ENCODE results near the gene SLC22A17. TPM values are rescaled to one million over a fixed set of nuclear protein-coding genes. Genes with fewer than 3 reads are reported as not detected.
A peak's percentile ranks its signal among the peaks of the same experiment; 100 is the strongest.

Gene SLC22A17
- total RNA-seq, 1 experiment from 2014 or later: not detected

DNA sequence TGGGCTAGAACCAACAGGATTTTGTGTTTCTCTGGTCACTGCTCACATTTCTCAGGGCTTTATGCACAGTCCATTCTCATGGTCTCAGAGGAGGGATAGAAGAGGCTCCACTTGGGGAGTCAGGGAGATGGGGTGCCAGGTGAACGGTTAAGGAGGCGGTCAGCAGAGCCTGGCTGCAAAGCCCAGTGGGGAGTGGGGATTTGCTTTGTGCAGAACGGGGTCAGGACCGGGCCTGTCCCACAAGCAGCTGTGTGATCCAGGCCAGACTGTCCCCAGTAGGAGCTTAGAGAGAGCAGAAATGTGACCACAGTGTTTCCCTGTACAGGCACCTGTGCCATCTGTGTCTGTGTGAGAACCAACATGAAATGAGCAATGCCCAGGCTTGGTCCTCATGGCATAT lies 28.3 kb upstream of the SLC22A17 start:
- Histone ChIP-seq H3K79me2 (ENCODE audit: low read depth) (no peaks in the 10 kb centered on the region), H3K4me2 (no peak overlapping the region), H3F3A (ENCODE audit: insufficient read depth, low read depth) (no peaks in the 10 kb centered on the region), H3K27me3 (ENCODE audit: insufficient read depth, low read depth) (peaks cover 78% of the 10 kb centered on the region), H2AFZ (no peak overlapping the region), H3K9me3 (ENCODE audit: insufficient read depth, low read depth) (no peaks in the 10 kb centered on the region), H3K9me2 (ENCODE audit: insufficient read depth) (no peaks in the 10 kb centered on the region), H3K4me1 (replicated peaks; ENCODE audit: insufficient read depth) (no peaks in the 10 kb centered on the region), H4K20me1 (ENCODE audit: insufficient read depth) (no peaks in the 10 kb centered on the region), H3K36me3 (ENCODE audit: low read depth) (no peaks in the 10 kb centered on the region), H3K4me3 (no peak overlapping the region), H3K27ac (no peak overlapping the region)
- DNase-seq: no peak
- ChIA-PET POLR2A (ENCODE audit: unreplicated experiment) (no interaction called here), CTCF (interaction anchor here (0.5 kb wide), 1 partner anchor 60 kb away, joined by 6 read pairs; the partner anchor contains the start of gene PABPN1)
- BruUV-seq (replicated peaks): no TSS peak
- no peak for TF ChIP-seq EZH2 (IDR thresholded peaks at IDR 0.05; ENCODE audit: low read depth)
- TF ChIP-seq, protein P1, sequence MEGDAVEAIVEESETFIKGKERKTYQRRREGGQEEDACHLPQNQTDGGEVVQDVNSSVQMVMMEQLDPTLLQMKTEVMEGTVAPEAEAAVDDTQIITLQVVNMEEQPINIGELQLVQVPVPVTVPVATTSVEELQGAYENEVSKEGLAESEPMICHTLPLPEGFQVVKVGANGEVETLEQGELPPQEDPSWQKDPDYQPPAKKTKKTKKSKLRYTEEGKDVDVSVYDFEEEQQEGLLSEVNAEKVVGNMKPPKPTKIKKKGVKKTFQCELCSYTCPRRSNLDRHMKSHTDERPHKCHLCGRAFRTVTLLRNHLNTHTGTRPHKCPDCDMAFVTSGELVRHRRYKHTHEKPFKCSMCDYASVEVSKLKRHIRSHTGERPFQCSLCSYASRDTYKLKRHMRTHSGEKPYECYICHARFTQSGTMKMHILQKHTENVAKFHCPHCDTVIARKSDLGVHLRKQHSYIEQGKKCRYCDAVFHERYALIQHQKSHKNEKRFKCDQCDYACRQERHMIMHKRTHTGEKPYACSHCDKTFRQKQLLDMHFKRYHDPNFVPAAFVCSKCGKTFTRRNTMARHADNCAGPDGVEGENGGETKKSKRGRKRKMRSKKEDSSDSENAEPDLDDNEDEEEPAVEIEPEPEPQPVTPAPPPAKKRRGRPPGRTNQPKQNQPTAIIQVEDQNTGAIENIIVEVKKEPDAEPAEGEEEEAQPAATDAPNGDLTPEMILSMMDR (conservative IDR thresholded peaks at IDR 0.05): no peak
- intact Hi-C loops (cut with micrococcal nuclease; ENCODE audit: unreplicated experiment): loop anchor here (1.0 to 2.0 kb wide), 3 partner anchors 53 to 260 kb away; no protein-coding TSS in a partner anchor

DNA sequence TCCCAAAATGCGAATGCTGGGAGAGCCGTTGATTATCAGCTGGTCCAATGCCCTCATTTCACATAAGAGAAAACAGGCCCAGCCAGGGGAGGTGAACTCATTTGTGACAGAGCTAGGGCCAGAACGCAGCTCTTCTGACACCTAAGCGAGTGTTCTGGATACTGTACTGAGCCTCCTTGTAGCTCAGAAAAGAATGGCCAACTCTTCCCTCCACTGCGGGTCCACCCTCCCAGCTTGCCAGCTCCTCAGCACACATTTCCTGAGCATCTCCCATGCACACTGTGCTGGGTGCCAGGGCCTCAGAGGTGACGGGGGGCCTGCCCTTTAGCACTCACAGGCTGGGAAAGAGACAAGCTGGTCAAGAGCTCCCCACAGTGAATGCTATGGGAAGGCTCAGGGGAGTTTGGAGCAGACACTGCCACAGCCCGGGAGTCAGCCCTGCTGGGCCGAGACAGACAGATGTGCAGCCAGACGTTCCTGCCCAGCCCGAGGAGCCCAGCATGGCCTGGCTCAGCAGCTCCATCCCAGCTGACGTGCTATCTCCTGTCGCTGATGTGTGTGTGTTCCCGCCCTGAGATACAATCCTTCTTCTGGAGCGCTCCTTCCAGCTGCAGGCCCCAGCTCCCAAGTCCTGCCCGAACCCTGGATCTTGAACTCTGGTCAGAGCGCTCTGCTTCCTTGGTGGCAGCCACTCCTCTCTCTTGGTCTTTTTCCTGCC lies 27.7 kb upstream of the SLC22A17 start:
- BruUV-seq (replicated peaks): no TSS peak

DNA sequence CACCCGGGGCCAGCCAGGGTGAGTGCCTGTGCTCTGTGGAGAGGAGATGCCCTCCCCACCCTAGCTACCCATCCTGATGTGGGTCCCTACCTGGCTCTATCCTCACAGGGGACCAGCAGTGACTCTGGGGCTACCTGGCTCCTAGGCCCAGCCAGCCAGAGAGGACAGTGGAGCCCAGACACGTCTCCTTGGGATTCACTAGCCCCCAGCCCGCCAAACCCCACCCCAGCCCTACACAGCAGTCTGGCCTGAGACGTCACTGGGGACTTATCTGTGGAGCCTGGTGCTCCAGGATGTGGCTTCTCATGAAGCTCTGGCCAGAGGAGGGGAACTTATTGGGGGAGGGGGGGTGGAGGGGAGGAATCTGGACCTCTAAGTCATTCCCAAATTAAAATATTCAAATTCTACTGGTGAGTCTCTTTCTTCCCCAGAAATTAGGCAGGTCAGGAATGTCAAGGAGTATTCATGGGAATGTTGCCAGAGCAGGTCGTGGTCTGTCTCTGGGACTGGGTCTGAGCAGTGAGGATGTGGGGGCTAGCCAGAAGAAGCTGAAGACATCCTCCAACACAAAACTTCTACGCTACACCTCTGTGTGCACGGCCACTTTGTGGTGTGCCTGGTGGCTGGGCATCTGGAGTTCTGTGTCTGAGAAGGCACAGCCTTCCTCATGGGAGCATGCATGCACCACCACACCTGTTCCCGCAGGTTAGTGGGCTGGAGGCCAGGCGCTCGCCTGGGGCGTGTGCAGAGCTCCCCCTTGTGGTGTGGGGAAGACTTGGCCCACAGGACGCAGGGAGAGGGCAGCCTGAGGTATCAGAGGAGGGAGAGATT lies 26.9 kb upstream of the SLC22A17 start:
- no TSS peak for BruUV-seq (replicated peaks)
- POLR2A ChIA-PET (ENCODE audit: unreplicated experiment): no interaction called here
- no peaks in the 10 kb centered on the region for H3K9me3 ChIP-seq (ENCODE audit: insufficient read depth, low read depth)

More for the DNA sequence above, 27.7 kb upstream of the SLC22A17 start:
- no peak overlapping the region for H3K4me2 ChIP-seq
- H4K20me1 ChIP-seq (ENCODE audit: insufficient read depth): no peaks in the 10 kb centered on the region
- no peaks in the 10 kb centered on the region for H3K9me3 ChIP-seq (ENCODE audit: insufficient read depth, low read depth)
- H3F3A ChIP-seq (ENCODE audit: insufficient read depth, low read depth): no peaks in the 10 kb centered on the region
- TF ChIP-seq EZH2 (IDR thresholded peaks at IDR 0.05; ENCODE audit: low read depth): no peak
- TF ChIP-seq, protein P1 (conservative IDR thresholded peaks at IDR 0.05): 0 out of 2 replicates have a peak, but pooled peaks have one; percentile 2
- H3K36me3 ChIP-seq (ENCODE audit: low read depth): no peaks in the 10 kb centered on the region
- no peaks in the 10 kb centered on the region for H3K9me2 ChIP-seq (ENCODE audit: insufficient read depth)
- peaks cover 78% of the 10 kb centered on the region for H3K27me3 ChIP-seq (ENCODE audit: insufficient read depth, low read depth)
- POLR2A ChIA-PET (ENCODE audit: unreplicated experiment): no interaction called here
- no peak overlapping the region for H3K4me3 ChIP-seq
- H3K79me2 ChIP-seq (ENCODE audit: low read depth): no peaks in the 10 kb centered on the region
- CTCF ChIA-PET: interaction anchor here (0.5 to 1.1 kb wide), 3 partner anchors 55 to 342 kb away, joined by 3 to 6 read pairs (median 6); partner anchors contain the start of gene PABPN1
- no peak overlapping the region for H3K27ac ChIP-seq
- no peaks in the 10 kb centered on the region for H3K4me1 ChIP-seq (replicated peaks; ENCODE audit: insufficient read depth)
- H2AFZ ChIP-seq: no peak overlapping the region
- intact Hi-C loops (cut with micrococcal nuclease; ENCODE audit: unreplicated experiment): loop anchor here (1.0 to 2.0 kb wide), 3 partner anchors 52 to 260 kb away; no protein-coding TSS in a partner anchor
- DNase-seq: no peak

More for the DNA sequence above, 26.9 kb upstream of the SLC22A17 start:
- Histone ChIP-seq H2AFZ (no peak overlapping the region), H3K4me2 (no peak overlapping the region), H3K27me3 (ENCODE audit: insufficient read depth, low read depth) (peaks cover 78% of the 10 kb centered on the region), H3K27ac (no peak overlapping the region), H3K79me2 (ENCODE audit: low read depth) (no peaks in the 10 kb centered on the region), H4K20me1 (ENCODE audit: insufficient read depth) (no peaks in the 10 kb centered on the region), H3K36me3 (ENCODE audit: low read depth) (no peaks in the 10 kb centered on the region), H3K4me1 (replicated peaks; ENCODE audit: insufficient read depth) (no peaks in the 10 kb centered on the region), H3F3A (ENCODE audit: insufficient read depth, low read depth) (no peaks in the 10 kb centered on the region), H3K4me3 (no peak overlapping the region), H3K9me2 (ENCODE audit: insufficient read depth) (no peaks in the 10 kb centered on the region)
- CTCF ChIA-PET: interaction anchor here (0.5 to 1.1 kb wide), 2 partner anchors 54 to 341 kb away, joined by 3 to 6 read pairs; no protein-coding TSS in a partner anchor
- intact Hi-C loops (cut with micrococcal nuclease; ENCODE audit: unreplicated experiment): loop anchor here (1.0 to 2.0 kb wide), 3 partner anchors 51 to 259 kb away; no protein-coding TSS in a partner anchor
- TF ChIP-seq EZH2 (IDR thresholded peaks at IDR 0.05; ENCODE audit: low read depth): no peak
- TF ChIP-seq, protein P1 (conservative IDR thresholded peaks at IDR 0.05): peak; percentile 82
- peak in 1 of 2 experiments; percentile 65 for DNase-seq
